HG03108 (cell line): ENCODE measurements around the gene G6PC3.
"Not testable (repeated sequence)": the region's sequence is repeated elsewhere in the genome, so short reads cannot be mapped to it uniquely, and the experiment has no call there.

Experiments
- ATAC-seq: cut with Tn5 transposase; IDR thresholded peaks from one replicate; pipeline ENCODE4 v1.9.1; 2021; ENCODE audit warnings: moderate library complexity; ENCODE audit not compliant: unreplicated experiment

Gene G6PC3

GRCh38 chr17:44082256-44082927 lies 11.9 kb downstream of the G6PC3 start:
- ATAC-seq, result no peak

- ATAC-seq, result no peak
Observed at GRCh38 chr17:44083250-44083849, 12.8 kb downstream of the G6PC3 start.

- no peak for ATAC-seq
Observed at GRCh38 chr17:44084131-44084538, 13.6 kb downstream of the G6PC3 start.

- no peak for ATAC-seq
Observed at GRCh38 chr17:44084921-44085320, 14.4 kb downstream of the G6PC3 start.

- ATAC-seq, result no peak
Observed at GRCh38 chr17:44085908-44086307, 15.4 kb downstream of the G6PC3 start.

- ATAC-seq, result no peak
Observed at GRCh38 chr17:44086364-44087311, 16.1 kb downstream of the G6PC3 start.

GRCh38 chr17:44087319-44087718 lies 16.8 kb downstream of the G6PC3 start:
- no peak for ATAC-seq

GRCh38 chr17:44088254-44088653 lies 17.7 kb downstream of the G6PC3 start:
- ATAC-seq, result no peak

GRCh38 chr17:44091200-44091997 lies 20.9 kb downstream of the G6PC3 start:
- ATAC-seq, result no peak

GRCh38 chr17:44092051-44092450 lies 21.5 kb downstream of the G6PC3 start:
- no peak for ATAC-seq

- no peak for ATAC-seq
Observed at GRCh38 chr17:44093231-44093900, 22.8 kb downstream of the G6PC3 start.

GRCh38 chr17:44094701-44095387 lies 24.3 kb downstream of the G6PC3 start:
- ATAC-seq, result no peak

- ATAC-seq, result no peak
Observed at GRCh38 chr17:44095388-44095646, 24.8 kb downstream of the G6PC3 start.

GRCh38 chr17:44095647-44096496 lies 25.3 kb downstream of the G6PC3 start:
- no peak for ATAC-seq

GRCh38 chr17:44097110-44097958 lies 26.8 kb downstream of the G6PC3 start:
- no peak for ATAC-seq

GRCh38 chr17:44101858-44102257 lies 31.3 kb downstream of the G6PC3 start:
- not testable (repeated sequence) for ATAC-seq

GRCh38 chr17:44102849-44103622 lies 32.5 kb downstream of the G6PC3 start:
- ATAC-seq, result no peak
